Testis (tissue), 3 donors: ENCODE data around the gene GABARAPL1. TPM values are rescaled to one million over a fixed set of nuclear protein-coding genes. Genes with fewer than 3 reads are reported as not detected.

Experiments
- DNase-seq: peaks from one replicate; pipeline ENCODE4 v3.0.0-alpha.2; 2019
- H3K27ac ChIP-seq, 2 donors: fragments of 200-600 bp; sonication (generic); one replicate each; pipeline ENCODE4 v1.5.1; 2019
- H3K27me3 ChIP-seq: fragments of 200-600 bp; sonication (generic); one replicate; pipeline ENCODE4 v1.5.1; 2019
- H3K36me3 ChIP-seq: fragments of 200-600 bp; sonication (generic); one replicate; pipeline ENCODE4 v1.5.1; 2017; ENCODE audit warnings: low read depth; ENCODE audit errors: missing control alignments
- H3K4me1 ChIP-seq: fragments of 200-600 bp; sonication (generic); one replicate; pipeline ENCODE4 v1.5.1; 2019
- H3K4me3 ChIP-seq, 2 donors: fragments of 200-600 bp; sonication (generic); one replicate each; pipeline ENCODE4 v1.5.1; 2017 to 2019
- H3K9me3 ChIP-seq: fragments of 200-600 bp; sonication (generic); one replicate; pipeline ENCODE4 v1.5.1; 2017
- CTCF ChIP-seq, 3 experiments: fragments of 450-650 bp in 2 of 3; fragments of 200-600 bp in 1 of 3; sonication (generic) in 1 of 3; IDR thresholded peaks; one replicate each; pipeline ENCODE4 v1.5.1; 2016 to 2019; ENCODE audit warnings: antibody characterized with exemption in 3 of 3, mild to moderate bottlenecking in 2 of 3, moderate library complexity in 1 of 3
- POLR2A ChIP-seq: fragments of 450-650 bp; IDR thresholded peaks from one replicate; pipeline ENCODE4 v1.6.1; 2017; ENCODE audit warnings: antibody characterized with exemption, mild to moderate bottlenecking, moderate library complexity
- WGBS, 2 donors: methylation state at CpG; one replicate each; pipeline ENCODE4 v1.1.5; 2018; 5-methylcytosine and 5-hydroxymethylcytosine counted together
- intact Hi-C: fragments of 100-400 bp; cut with DNase I; formaldehyde crosslinking; loops from one replicate; pipeline ENCODE4 v1.15.1; 2023; ENCODE audit warnings: low total_unique reads
- polyA plus RNA-seq: library from polyadenylated mRNA; stranded (reverse); fragments of 350-450 nt; fragmentation: Illumina TruSeq; extraction: RNeasy Lipid Tissue Mini Kit (QIAGEN cat#74804); gene quantifications from one replicate; pipeline ENCODE4 v1.2.3, GENCODE V29; 2014; ENCODE audit warnings: low read depth, low replicate concordance; ENCODE audit not compliant: insufficient read depth
- total RNA-seq, 2 donors: library from RNA; depleted of rRNA; stranded (reverse); fragments of >200 nt; gene quantifications; one replicate each; pipeline ENCODE4 v1.2.3, GENCODE V29; 2016

Gene GABARAPL1
- total and polyA plus RNA-seq, 3 donors from 2014 or later, result 56.2 to 74.0 (median 67.7) TPM

GRCh38 chr12:10236720-10237119, 24.0 kb downstream of the GABARAPL1 start:
- 93 to 100% methylated on average over 1 of the region's 1 CpG for WGBS, 2 donors
- DNase-seq, result no peak
- intact Hi-C loops, result loop anchor here (10.0 kb wide), 1 partner anchor 328 kb away; no protein-coding TSS in a partner anchor
- Histone ChIP-seq H3K36me3 (no peaks in the 10 kb centered on the region), H3K27me3 (no peaks in the 10 kb centered on the region), H3K27ac (no peak overlapping the region), H3K9me3 (no peaks in the 10 kb centered on the region), H3K4me1 (no peaks in the 10 kb centered on the region), H3K4me3 (no peak overlapping the region)
- no peak for TF ChIP-seq CTCF (IDR thresholded peaks at IDR 0.05)
- TF ChIP-seq POLR2A, result no peak

GRCh38 chr12:10238526-10238925, 25.8 kb downstream of the GABARAPL1 start:
- H3K36me3 ChIP-seq, result no peaks in the 10 kb centered on the region
- no peaks in the 10 kb centered on the region for H3K4me1 ChIP-seq
- no peak overlapping the region for H3K27ac ChIP-seq
- TF ChIP-seq CTCF (IDR thresholded peaks at IDR 0.05) (no peak), POLR2A (no peak)
- no peaks in the 10 kb centered on the region for H3K9me3 ChIP-seq
- 90 to 95% methylated on average over 1 of the region's 1 CpG for WGBS, 2 donors
- no peaks in the 10 kb centered on the region for H3K27me3 ChIP-seq
- DNase-seq, result no peak
- H3K4me3 ChIP-seq, result no peak overlapping the region
- intact Hi-C loops, result loop anchor here (10.0 kb wide), 1 partner anchor 326 kb away; no protein-coding TSS in a partner anchor

- WGBS, 2 donors, result 56 to 60% methylated on average over 3 of the region's 3 CpGs
- no peak for TF ChIP-seq POLR2A
- no peak for TF ChIP-seq CTCF (IDR thresholded peaks at IDR 0.05)
These were observed 28.6 kb downstream of the GABARAPL1 start for GRCh38 chr12:10241290-10241689.

GRCh38 chr12:10241727-10242126, 29.1 kb downstream of the GABARAPL1 start:
- Histone ChIP-seq H3K4me3 (no peak overlapping the region), H3K27ac (no peak overlapping the region), H3K9me3 (no peaks in the 10 kb centered on the region), H3K27me3 (no peaks in the 10 kb centered on the region), H3K36me3 (no peaks in the 10 kb centered on the region), H3K4me1 (no peaks in the 10 kb centered on the region)
- TF ChIP-seq POLR2A (no peak), CTCF (IDR thresholded peaks at IDR 0.05) (no peak)
- DNase-seq, result no peak
- WGBS, 2 donors, result 75 to 82% methylated on average over 2 of the region's 2 CpGs
- intact Hi-C loops, result no loop called here

More at GRCh38 chr12:10241290-10241689, 28.6 kb downstream of the GABARAPL1 start:
- Histone ChIP-seq H3K27ac (no peak overlapping the region), H3K9me3 (no peaks in the 10 kb centered on the region), H3K4me3 (no peak overlapping the region), H3K36me3 (no peaks in the 10 kb centered on the region), H3K27me3 (no peaks in the 10 kb centered on the region), H3K4me1 (no peaks in the 10 kb centered on the region)
- intact Hi-C loops, result no loop called here
- DNase-seq, result no peak

GRCh38 chr12:10242539-10242938, 29.9 kb downstream of the GABARAPL1 start:
- 97 to 98% methylated on average over 1 of the region's 1 CpG for WGBS, 2 donors
- no peaks in the 10 kb centered on the region for H3K27me3 ChIP-seq
- DNase-seq, result no peak
- no peaks in the 10 kb centered on the region for H3K9me3 ChIP-seq
- intact Hi-C loops, result no loop called here
- no peak overlapping the region for H3K4me3 ChIP-seq
- no peaks in the 10 kb centered on the region for H3K36me3 ChIP-seq
- TF ChIP-seq CTCF (IDR thresholded peaks at IDR 0.05) (no peak), POLR2A (no peak)
- H3K27ac ChIP-seq, result no peak overlapping the region
- no peaks in the 10 kb centered on the region for H3K4me1 ChIP-seq
